Stomach (tissue), 9 donors: Measurements from ENCODE around the gene ZC3H12D. TPM values are rescaled to one million over a fixed set of nuclear protein-coding genes. Genes with fewer than 3 reads are reported as not detected.
A peak's percentile ranks its signal among the peaks of the same experiment; 100 is the strongest.

Experiments
- DNase-seq, 2 donors: peaks; one replicate each; pipeline versions ENCODE4 v3.0.0 to v3.0.0-alpha.2; 2013 to 2019
- H3K27ac ChIP-seq, 5 donors: fragments of 200-600 bp in 4 of 5; sonication (generic) in 4 of 5; one replicate each; pipeline ENCODE4 v1.5.1; 2013 to 2019; ENCODE audit warnings: mild to moderate bottlenecking in 1 of 5, moderate library complexity in 1 of 5
- H3K27me3 ChIP-seq, 3 donors: fragments of 200-600 bp; sonication (generic); one replicate each; pipeline ENCODE4 v1.5.1; 2017 to 2019; ENCODE audit warnings: mixed run types in 1 of 3
- H3K36me3 ChIP-seq, 4 donors: fragments of 200-600 bp; sonication (generic); 1 replicate in 3 of 4; 2 replicates in 1 of 4; pipeline ENCODE4 v1.5.1; 2016 to 2019
- H3K4me1 ChIP-seq, 4 donors: fragments of 200-600 bp; sonication (generic); one replicate each; pipeline ENCODE4 v1.5.1; 2016 to 2019
- H3K4me3 ChIP-seq, 4 donors: fragments of 200-600 bp; sonication (generic) in 3 of 4; one replicate each; pipeline ENCODE4 v1.5.1; 2016 to 2019; ENCODE audit warnings: mild to moderate bottlenecking in 1 of 4
- H3K9me3 ChIP-seq, 4 donors: fragments of 200-600 bp; sonication (generic); one replicate each; pipeline ENCODE4 v1.5.1; 2016 to 2019
- EP300 ChIP-seq: sonication (generic); formaldehyde crosslinking; IDR thresholded peaks from one replicate; pipeline ENCODE4 v1.6.1; 2017; ENCODE audit warnings: antibody characterized with exemption
- POLR2A ChIP-seq, 4 donors: fragments of 450-650 bp; IDR thresholded peaks; one replicate each; pipeline ENCODE4 v1.6.1; 2016; ENCODE audit warnings: antibody characterized with exemption in 4 of 4, control low read depth in 2 of 4, mild to moderate bottlenecking in 1 of 4, moderate library complexity in 1 of 4
- POLR2AphosphoS5 ChIP-seq, 3 donors: sonication (generic); formaldehyde crosslinking; IDR thresholded peaks; one replicate each; pipeline ENCODE4 v1.6.1; 2016; ENCODE audit warnings: antibody characterized with exemption in 3 of 3
- WGBS, 5 donors: extraction: QIAGEN DNeasy Blood & Tissue Kit in 3 of 5; methylation state at CpG; one replicate each; pipeline versions ENCODE4 v1.1.5 to v1.1.7; 2013 to 2018; 5-methylcytosine and 5-hydroxymethylcytosine counted together
- intact Hi-C: fragments of 100-400 bp; cut with DNase I; formaldehyde crosslinking; loops from one replicate; pipeline ENCODE4 v1.15.1; 2023; ENCODE audit warnings: low total_unique reads
- polyA plus RNA-seq, 3 donors: library from polyadenylated mRNA; stranded (reverse); fragments of 200-250 nt; gene quantifications; one replicate each; pipeline ENCODE4 v1.2.3, GENCODE V29; 2013
- total RNA-seq, 5 donors: library from RNA; depleted of rRNA; stranded (reverse); fragments of >200 nt; gene quantifications; one replicate each; pipeline versions ENCODE4 v1.1.0 to v1.2.3, GENCODE V29; 2014 to 2016
- TF ChIP-seq, protein P1 (sequence below), 7 experiments: fragments of 450-650 bp in 4 of 7; fragments of 200-600 bp in 3 of 7; sonication (generic) in 3 of 7; IDR thresholded peaks; one replicate each; pipeline ENCODE4 v1.5.1; 2016 to 2019; ENCODE audit warnings: antibody characterized with exemption in 7 of 7, control low read depth in 2 of 7, mild to moderate bottlenecking in 1 of 7
- donor health status: healthy with polysubstance abuse.
- donor health status: Bipolar disorder and iron deficiency.
- donor health status: healthy.

Gene ZC3H12D
- total and polyA plus RNA-seq, 8 donors = 0.31 to 2.2 (median 0.85) TPM; not detected in 3

DNA sequence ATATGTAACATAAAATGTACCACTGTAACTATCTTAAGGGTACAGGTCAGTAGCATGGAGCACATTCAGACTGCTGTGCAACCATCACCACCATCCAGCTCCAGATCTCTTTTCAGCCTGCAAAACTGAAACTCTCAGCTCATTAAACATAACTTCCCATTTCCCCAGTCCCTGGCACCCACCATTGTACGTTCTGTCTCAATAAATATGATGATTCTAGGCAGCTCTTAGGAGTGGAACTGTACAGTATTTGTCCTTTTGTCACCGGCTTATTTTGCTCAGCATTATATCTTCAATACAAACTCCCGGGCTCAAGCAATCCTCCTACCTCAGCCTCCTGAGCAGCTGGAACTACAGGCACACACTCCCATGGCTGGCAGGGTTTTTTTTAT lies 1.5 kb downstream of the ZC3H12D start:
- no peak for DNase-seq
- Histone ChIP-seq H3K4me3 (peak overlapping the region in 1 of 4 donors; percentile 15), H3K4me1 (peaks cover 4 to 42% (median 6%) of the 10 kb centered on the region in 4 donors), H3K27me3 (no peaks in the 10 kb centered on the region), H3K27ac (peak overlapping the region; percentile 2 to 77 (median 75)), H3K9me3 (no peaks in the 10 kb centered on the region), H3K36me3 (no peaks in the 10 kb centered on the region)
- 76 to 81% (median 78%) methylated on average over 3 of the region's 3 CpGs for WGBS, 5 donors
- TF ChIP-seq EP300 (no peak), POLR2AphosphoS5 (IDR thresholded peaks at IDR 0.05) (no peak), POLR2A (IDR thresholded peaks at IDR 0.05) (no peak)
- TF ChIP-seq, protein P1, sequence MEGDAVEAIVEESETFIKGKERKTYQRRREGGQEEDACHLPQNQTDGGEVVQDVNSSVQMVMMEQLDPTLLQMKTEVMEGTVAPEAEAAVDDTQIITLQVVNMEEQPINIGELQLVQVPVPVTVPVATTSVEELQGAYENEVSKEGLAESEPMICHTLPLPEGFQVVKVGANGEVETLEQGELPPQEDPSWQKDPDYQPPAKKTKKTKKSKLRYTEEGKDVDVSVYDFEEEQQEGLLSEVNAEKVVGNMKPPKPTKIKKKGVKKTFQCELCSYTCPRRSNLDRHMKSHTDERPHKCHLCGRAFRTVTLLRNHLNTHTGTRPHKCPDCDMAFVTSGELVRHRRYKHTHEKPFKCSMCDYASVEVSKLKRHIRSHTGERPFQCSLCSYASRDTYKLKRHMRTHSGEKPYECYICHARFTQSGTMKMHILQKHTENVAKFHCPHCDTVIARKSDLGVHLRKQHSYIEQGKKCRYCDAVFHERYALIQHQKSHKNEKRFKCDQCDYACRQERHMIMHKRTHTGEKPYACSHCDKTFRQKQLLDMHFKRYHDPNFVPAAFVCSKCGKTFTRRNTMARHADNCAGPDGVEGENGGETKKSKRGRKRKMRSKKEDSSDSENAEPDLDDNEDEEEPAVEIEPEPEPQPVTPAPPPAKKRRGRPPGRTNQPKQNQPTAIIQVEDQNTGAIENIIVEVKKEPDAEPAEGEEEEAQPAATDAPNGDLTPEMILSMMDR (IDR thresholded peaks at IDR 0.05) = no peak
- intact Hi-C loops = no loop called here

DNA sequence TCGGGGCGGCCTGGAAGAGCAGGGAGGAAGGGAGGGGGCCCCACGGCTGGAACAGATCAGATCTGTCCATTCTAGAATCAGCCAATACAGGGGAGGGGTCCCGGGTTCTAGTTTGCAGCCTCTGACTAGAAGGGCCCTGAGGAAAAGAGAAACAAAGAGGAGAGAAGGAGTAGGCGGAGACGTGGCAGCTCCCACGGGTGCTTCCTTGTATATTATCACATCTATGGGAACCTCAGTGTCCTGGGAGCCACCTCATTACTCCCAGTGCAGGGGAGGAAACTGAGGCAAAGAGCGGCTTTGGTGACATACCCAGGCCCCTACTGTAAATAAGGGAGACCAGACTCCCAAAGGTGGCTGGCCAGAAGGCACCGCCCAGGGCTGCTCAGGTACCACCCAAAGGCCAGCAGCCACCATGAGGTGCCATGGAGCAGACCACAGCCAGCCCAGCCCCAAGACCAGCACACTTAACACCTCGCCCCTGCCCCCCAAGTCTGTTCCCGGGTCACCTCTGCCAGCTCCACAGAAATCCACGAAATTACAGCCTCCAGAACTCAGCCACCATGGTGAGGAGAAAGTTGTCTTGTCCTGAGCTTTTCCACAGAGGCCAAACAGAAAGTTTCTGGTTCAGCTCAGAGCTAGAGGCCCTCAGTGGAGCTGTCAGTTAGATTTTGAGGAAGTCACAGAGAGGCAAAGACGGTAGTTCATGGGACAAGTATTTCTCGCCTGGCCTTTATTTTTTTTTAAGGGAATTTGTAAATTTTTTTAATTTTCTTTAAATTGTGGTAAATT lies 2.1 kb downstream of the ZC3H12D start:
- H3K4me3 ChIP-seq = peak overlapping the region; percentile 34 to 41 (median 37)
- peak in 1 of 2 donors; percentile 13 for DNase-seq

DNA sequence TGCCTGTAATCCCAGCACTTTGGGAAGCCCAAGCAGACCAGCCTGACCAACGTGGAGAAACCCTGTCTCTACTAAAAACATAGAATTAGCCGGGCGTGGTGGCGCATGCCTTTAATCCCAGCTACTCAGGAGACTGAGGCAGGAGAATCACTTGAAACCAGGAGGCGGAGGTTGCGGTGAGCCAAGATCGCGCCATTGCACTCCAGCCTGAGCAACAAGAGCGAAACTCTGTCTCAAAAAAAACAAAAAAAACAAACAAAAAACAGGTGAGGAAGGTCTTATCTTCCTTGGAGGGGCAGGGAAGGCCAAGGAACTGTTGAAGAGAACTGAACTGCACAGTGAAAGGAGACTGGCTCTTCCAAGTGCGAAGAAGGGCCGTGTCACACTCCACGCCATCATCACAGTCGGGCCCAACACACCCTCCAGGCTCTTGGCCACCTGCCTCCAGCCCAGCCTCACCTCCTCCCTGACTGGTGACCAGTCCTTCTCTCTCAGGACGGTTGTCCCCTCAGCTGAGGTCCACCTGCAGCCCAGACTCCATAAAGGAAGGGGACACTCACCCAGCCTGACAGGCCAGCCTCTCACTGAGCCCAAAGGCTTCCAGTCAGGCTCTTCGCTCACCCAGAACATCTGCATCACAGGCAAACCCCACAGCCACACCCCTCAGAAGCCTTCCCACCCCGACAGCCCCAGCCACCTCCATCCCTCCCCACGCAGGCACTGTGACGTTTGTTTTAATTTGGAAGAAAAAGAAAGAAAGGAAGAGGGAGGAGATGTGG lies 4.1 kb downstream of the ZC3H12D start:
- 79 to 89% (median 86%) methylated on average over 18 of the region's 18 CpGs for WGBS, 5 donors
- H3K36me3 ChIP-seq = no peaks in the 10 kb centered on the region
- peaks cover 4 to 39% (median 6%) of the 10 kb centered on the region in 4 donors for H3K4me1 ChIP-seq
- H3K9me3 ChIP-seq = no peaks in the 10 kb centered on the region
- TF ChIP-seq EP300 = no peak
- H3K27me3 ChIP-seq = no peaks in the 10 kb centered on the region
- no peak overlapping the region for H3K4me3 ChIP-seq
- peak overlapping the region in 3 of 5 donors; percentile 75 to 77 (median 77) for H3K27ac ChIP-seq
- intact Hi-C loops = no loop called here
- DNase-seq = no peak

More for the DNA sequence above, 2.1 kb downstream of the ZC3H12D start:
- intact Hi-C loops = no loop called here
- 62 to 71% (median 67%) methylated on average over 13 to 14 of the region's 14 CpGs for WGBS, 5 donors
- no peaks in the 10 kb centered on the region for H3K36me3 ChIP-seq
- no peaks in the 10 kb centered on the region for H3K9me3 ChIP-seq
- peak overlapping the region; percentile 40 to 77 (median 75) for H3K27ac ChIP-seq
- no peaks in the 10 kb centered on the region for H3K27me3 ChIP-seq
- H3K4me1 ChIP-seq = peaks cover 4 to 42% (median 6%) of the 10 kb centered on the region in 4 donors
- TF ChIP-seq EP300 = no peak
- TF ChIP-seq POLR2AphosphoS5 (IDR thresholded peaks at IDR 0.05) = no peak
- TF ChIP-seq, protein P1 (IDR thresholded peaks at IDR 0.05) = no peak
- TF ChIP-seq POLR2A (IDR thresholded peaks at IDR 0.05) = no peak

- DNase-seq = no peak
- WGBS, 5 donors = 84 to 94% (median 87%) methylated on average over 5 of the region's 5 CpGs
- TF ChIP-seq, protein P1 (IDR thresholded peaks at IDR 0.05) = no peak
- TF ChIP-seq POLR2AphosphoS5 (IDR thresholded peaks at IDR 0.05) = no peak
- Histone ChIP-seq H3K9me3 (no peaks in the 10 kb centered on the region), H3K27me3 (no peaks in the 10 kb centered on the region), H3K4me1 (peaks cover 0 to 26% (median 6%) of the 10 kb centered on the region in 4 donors), H3K36me3 (no peaks in the 10 kb centered on the region), H3K4me3 (no peak overlapping the region), H3K27ac (no peak overlapping the region)
- intact Hi-C loops = no loop called here
These were observed 6.0 kb downstream of the ZC3H12D start for GRCh38 chr6:149478631-149479314.
